ENCODE measurements around the gene ISG20L2. TPM values are rescaled to one million over a fixed set of nuclear protein-coding genes. Genes with fewer than 3 reads are reported as not detected.
A peak's percentile ranks its signal among the peaks of the same experiment; 100 is the strongest.

ISG20L2 gene
- polyA plus RNA-seq, 1 of the 3 experiments (the other 2 are of a cell fraction) = 31.6 TPM

DNA sequence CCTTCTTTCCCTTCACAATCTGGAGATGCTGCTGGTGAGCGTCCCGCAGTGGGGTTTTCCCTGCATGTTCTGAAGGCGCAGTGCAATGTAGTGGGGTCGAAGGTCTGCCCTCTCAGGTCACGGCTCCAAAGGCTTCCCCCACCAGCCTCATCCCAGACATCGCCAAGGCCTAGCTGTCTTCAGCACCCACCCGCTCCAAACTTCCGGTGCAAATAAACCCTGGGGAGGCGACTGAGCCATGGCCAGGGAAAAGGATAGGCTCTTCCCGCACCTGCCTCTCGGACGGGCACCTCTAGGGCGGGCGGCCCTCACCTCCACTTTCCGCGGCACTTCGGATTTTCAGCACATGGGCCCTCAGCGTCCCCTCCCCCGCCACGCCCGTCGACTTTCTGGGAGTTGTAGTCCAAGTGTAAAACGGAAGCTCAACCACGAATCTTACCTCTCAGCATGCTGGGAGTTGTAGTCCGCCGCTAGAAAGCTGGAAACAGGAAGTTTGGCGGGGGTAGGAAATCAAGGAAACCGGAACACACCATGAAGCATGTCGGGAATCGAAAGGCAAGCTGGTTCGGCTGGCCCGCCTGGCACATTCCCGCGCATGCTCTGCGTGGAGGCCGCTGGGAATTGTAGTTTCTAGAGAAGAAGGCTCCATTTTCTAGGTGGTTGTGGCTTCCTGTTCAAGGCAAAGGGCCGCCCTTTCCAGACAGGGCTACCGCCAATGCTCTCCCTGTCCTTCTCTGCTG, 12.3 kb upstream of the ISG20L2 start, which contains the start of gene MRPL24 (continued):
- TF ChIP-seq ELF1 (IDR thresholded peaks at IDR 0.05) (peak; percentile 98), MXI1 (IDR thresholded peaks at IDR 0.05; ENCODE audit: low read depth, low read length) (peak; percentile 97), EP300 (IDR thresholded peaks at IDR 0.05; ENCODE audit: borderline replicate concordance in 1 of 2, low read depth in 1 of 2, low read length in 1 of 2) (peak in 1 of 2 experiments; percentile 31; a peak in 2 of 4 replicates), TAF1 (IDR thresholded peaks at IDR 0.05; ENCODE audit: borderline replicate concordance, low read depth, low read length) (peak; percentile 67), FOXM1 (IDR thresholded peaks at IDR 0.05; ENCODE audit: low read depth) (no peak), JUND (IDR thresholded peaks at IDR 0.05) (0 out of 2 replicates have a peak, but pooled peaks have one; percentile 11)
- TF ChIP-seq, protein P1, sequence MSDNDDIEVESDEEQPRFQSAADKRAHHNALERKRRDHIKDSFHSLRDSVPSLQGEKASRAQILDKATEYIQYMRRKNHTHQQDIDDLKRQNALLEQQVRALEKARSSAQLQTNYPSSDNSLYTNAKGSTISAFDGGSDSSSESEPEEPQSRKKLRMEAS (IDR thresholded peaks at IDR 0.05; ENCODE audit: low read depth) = peak; percentile 99
- TF ChIP-seq, protein P2, sequence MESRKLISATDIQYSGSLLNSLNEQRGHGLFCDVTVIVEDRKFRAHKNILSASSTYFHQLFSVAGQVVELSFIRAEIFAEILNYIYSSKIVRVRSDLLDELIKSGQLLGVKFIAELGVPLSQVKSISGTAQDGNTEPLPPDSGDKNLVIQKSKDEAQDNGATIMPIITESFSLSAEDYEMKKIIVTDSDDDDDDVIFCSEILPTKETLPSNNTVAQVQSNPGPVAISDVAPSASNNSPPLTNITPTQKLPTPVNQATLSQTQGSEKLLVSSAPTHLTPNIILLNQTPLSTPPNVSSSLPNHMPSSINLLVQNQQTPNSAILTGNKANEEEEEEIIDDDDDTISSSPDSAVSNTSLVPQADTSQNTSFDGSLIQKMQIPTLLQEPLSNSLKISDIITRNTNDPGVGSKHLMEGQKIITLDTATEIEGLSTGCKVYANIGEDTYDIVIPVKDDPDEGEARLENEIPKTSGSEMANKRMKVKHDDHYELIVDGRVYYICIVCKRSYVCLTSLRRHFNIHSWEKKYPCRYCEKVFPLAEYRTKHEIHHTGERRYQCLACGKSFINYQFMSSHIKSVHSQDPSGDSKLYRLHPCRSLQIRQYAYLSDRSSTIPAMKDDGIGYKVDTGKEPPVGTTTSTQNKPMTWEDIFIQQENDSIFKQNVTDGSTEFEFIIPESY (IDR thresholded peaks at IDR 0.05; ENCODE audit: borderline replicate concordance, low read depth) = peak; percentile 84
- TF ChIP-seq, protein P3, sequence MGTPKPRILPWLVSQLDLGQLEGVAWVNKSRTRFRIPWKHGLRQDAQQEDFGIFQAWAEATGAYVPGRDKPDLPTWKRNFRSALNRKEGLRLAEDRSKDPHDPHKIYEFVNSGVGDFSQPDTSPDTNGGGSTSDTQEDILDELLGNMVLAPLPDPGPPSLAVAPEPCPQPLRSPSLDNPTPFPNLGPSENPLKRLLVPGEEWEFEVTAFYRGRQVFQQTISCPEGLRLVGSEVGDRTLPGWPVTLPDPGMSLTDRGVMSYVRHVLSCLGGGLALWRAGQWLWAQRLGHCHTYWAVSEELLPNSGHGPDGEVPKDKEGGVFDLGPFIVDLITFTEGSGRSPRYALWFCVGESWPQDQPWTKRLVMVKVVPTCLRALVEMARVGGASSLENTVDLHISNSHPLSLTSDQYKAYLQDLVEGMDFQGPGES (IDR thresholded peaks at IDR 0.05; ENCODE audit: low read depth, low read length) = no peak; the same call in 1 of the 2 replicates
- TF ChIP-seq, protein P4, sequence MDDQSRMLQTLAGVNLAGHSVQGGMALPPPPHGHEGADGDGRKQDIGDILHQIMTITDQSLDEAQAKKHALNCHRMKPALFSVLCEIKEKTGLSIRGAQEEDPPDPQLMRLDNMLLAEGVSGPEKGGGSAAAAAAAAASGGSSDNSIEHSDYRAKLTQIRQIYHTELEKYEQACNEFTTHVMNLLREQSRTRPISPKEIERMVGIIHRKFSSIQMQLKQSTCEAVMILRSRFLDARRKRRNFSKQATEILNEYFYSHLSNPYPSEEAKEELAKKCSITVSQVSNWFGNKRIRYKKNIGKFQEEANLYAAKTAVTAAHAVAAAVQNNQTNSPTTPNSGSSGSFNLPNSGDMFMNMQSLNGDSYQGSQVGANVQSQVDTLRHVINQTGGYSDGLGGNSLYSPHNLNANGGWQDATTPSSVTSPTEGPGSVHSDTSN (IDR thresholded peaks at IDR 0.05) = peak; percentile 59
- TF ChIP-seq, protein P5, sequence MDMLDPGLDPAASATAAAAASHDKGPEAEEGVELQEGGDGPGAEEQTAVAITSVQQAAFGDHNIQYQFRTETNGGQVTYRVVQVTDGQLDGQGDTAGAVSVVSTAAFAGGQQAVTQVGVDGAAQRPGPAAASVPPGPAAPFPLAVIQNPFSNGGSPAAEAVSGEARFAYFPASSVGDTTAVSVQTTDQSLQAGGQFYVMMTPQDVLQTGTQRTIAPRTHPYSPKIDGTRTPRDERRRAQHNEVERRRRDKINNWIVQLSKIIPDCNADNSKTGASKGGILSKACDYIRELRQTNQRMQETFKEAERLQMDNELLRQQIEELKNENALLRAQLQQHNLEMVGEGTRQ (IDR thresholded peaks at IDR 0.05; ENCODE audit: borderline replicate concordance, low read depth, low read length) = no peak

DNA sequence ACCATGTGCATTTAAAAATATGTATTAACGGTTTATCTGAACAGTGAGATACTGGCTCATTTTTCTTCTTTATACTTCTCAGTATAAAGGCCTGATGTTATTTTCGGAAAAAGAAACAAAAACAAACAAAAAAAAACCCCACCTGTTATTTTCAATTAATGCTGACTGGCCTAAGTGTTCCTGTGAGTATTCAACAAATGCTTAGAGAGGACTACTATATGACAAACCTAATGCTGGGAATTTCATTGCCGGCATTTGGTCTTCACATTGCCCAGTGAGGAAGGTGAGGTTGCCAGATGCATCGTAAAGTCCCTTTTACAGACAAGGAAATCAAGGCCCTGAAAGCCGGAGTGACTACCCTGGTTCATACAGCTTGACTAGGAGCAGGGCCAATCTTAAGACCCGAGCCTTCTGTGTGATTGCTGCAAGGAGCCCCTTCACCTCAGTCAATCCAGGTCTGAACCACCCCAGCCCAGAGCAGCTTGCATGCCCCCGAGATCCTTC, 11.7 kb upstream of the ISG20L2 start:
- 16% methylated on average over 7 of the region's 7 CpGs for WGBS (ENCODE audit: low lambda C conversion rate)
- peaks cover 23% of the 10 kb centered on the region for H3F3A ChIP-seq (replicated peaks; ENCODE audit: insufficient read depth)
- H2AFZ ChIP-seq (ENCODE audit: low read depth) = no peak overlapping the region
- no peaks in the 10 kb centered on the region for H4K20me1 ChIP-seq (ENCODE audit: insufficient read depth)
- H3K27me3 ChIP-seq (ENCODE audit: insufficient read depth) = no peaks in the 10 kb centered on the region
- CTCF ChIA-PET = interaction anchor here (0.7 to 8.6 kb wide), 12 partner anchors 11 to 188 kb away, joined by 3 to 42 read pairs (median 4); partner anchors contain the start of genes HDGF, ISG20L2, METTL25B and NTRK1
- no peaks in the 10 kb centered on the region for H3K9me3 ChIP-seq
- peaks cover 5 to 7% of the 10 kb centered on the region in 2 experiments; a peak in 3 of 4 replicates for H3K4me1 ChIP-seq (ENCODE audit: control insufficient read depth in 1 of 2, insufficient read depth in 2 of 2, low read depth in 1 of 2, low read length in 1 of 2)
- peaks cover 21 to 65% of the 10 kb centered on the region in 2 experiments for H3K36me3 ChIP-seq (replicated peaks in 1 of 2; ENCODE audit: control insufficient read depth in 1 of 2, insufficient read depth in 2 of 2, low read length in 1 of 2)
- H3K4me3 ChIP-seq (ENCODE audit: low read depth in 2 of 2, low read length in 1 of 2) = peak overlapping the region; percentile 83 to 94
- H3K79me2 ChIP-seq (ENCODE audit: insufficient read depth) = peaks cover 36% of the 10 kb centered on the region
- H3K9me2 ChIP-seq = no peaks in the 10 kb centered on the region
- H3K4me2 ChIP-seq = peak overlapping the region; percentile 72
- H3K9ac ChIP-seq = peak overlapping the region; percentile 78
- POLR2A ChIA-PET = interaction anchor here (0.9 to 1.8 kb wide), 7 partner anchors 11 to 184 kb away, joined by 3 to 27 read pairs (median 15); partner anchors contain the start of genes HDGF, ISG20L2, METTL25B and NTRK1
- H3K27ac ChIP-seq (ENCODE audit: low read depth in 2 of 2, low read length in 1 of 2) = peak overlapping the region; percentile 82 to 92; a peak in 3 of 4 replicates
- DNase-seq = no peak
- TF ChIP-seq, protein P2 (IDR thresholded peaks at IDR 0.05; ENCODE audit: borderline replicate concordance, low read depth) = no peak
- TF ChIP-seq SMC3 (IDR thresholded peaks at IDR 0.05; ENCODE audit: low read depth, low read length) (no peak), CHD2 (IDR thresholded peaks at IDR 0.05; ENCODE audit: low read length, partially characterized antibody) (no peak), RXRA (IDR thresholded peaks at IDR 0.05; ENCODE audit: borderline replicate concordance, low read depth) (no peak), TCF12 (IDR thresholded peaks at IDR 0.05) (no peak), EP300 (IDR thresholded peaks at IDR 0.05; ENCODE audit: borderline replicate concordance in 1 of 2, low read depth in 1 of 2, low read length in 1 of 2) (no peak), ELF1 (IDR thresholded peaks at IDR 0.05) (no peak)
- TF ChIP-seq, protein P6, sequence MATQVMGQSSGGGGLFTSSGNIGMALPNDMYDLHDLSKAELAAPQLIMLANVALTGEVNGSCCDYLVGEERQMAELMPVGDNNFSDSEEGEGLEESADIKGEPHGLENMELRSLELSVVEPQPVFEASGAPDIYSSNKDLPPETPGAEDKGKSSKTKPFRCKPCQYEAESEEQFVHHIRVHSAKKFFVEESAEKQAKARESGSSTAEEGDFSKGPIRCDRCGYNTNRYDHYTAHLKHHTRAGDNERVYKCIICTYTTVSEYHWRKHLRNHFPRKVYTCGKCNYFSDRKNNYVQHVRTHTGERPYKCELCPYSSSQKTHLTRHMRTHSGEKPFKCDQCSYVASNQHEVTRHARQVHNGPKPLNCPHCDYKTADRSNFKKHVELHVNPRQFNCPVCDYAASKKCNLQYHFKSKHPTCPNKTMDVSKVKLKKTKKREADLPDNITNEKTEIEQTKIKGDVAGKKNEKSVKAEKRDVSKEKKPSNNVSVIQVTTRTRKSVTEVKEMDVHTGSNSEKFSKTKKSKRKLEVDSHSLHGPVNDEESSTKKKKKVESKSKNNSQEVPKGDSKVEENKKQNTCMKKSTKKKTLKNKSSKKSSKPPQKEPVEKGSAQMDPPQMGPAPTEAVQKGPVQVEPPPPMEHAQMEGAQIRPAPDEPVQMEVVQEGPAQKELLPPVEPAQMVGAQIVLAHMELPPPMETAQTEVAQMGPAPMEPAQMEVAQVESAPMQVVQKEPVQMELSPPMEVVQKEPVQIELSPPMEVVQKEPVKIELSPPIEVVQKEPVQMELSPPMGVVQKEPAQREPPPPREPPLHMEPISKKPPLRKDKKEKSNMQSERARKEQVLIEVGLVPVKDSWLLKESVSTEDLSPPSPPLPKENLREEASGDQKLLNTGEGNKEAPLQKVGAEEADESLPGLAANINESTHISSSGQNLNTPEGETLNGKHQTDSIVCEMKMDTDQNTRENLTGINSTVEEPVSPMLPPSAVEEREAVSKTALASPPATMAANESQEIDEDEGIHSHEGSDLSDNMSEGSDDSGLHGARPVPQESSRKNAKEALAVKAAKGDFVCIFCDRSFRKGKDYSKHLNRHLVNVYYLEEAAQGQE (IDR thresholded peaks at IDR 0.05; ENCODE audit: low read depth, low read length) = no peak

Measured in SK-N-SH (cell line).